Smooth muscle cell (in vitro differentiated cells): ENCODE measurements around the gene EPB41L2. TPM values are rescaled to one million over a fixed set of nuclear protein-coding genes. Genes with fewer than 3 reads are reported as not detected.

Experiments
- DNase-seq: peaks from one replicate; lab custom pipeline; 2025; ENCODE audit not compliant: unreplicated experiment; lab: John Stamatoyannopoulos, UW
- H2AFZ ChIP-seq: fragments of 200-600 bp; sonication (generic); 2 replicates; pipeline ENCODE4 v1.6.0; 2016; ENCODE audit warnings: antibody characterized with exemption, low read depth, mild to moderate bottlenecking
- H3F3A ChIP-seq: fragments of 200-600 bp; sonication (generic); 2 replicates; pipeline ENCODE4 v1.6.0; 2017; ENCODE audit warnings: antibody characterized with exemption, low read depth
- H3K27ac ChIP-seq: fragments of 200-600 bp; sonication (generic); 2 replicates; pipeline ENCODE4 v1.5.1; 2016; ENCODE audit warnings: low read depth, mild to moderate bottlenecking
- H3K27me3 ChIP-seq: fragments of 200-600 bp; sonication (generic); 2 replicates; pipeline ENCODE4 v1.6.1; 2016; ENCODE audit warnings: low read depth, mild to moderate bottlenecking
- H3K36me3 ChIP-seq: fragments of 200-600 bp; sonication (generic); 2 replicates; pipeline ENCODE4 v1.5.1; 2016; ENCODE audit warnings: low read depth
- H3K4me1 ChIP-seq: fragments of 200-600 bp; sonication (generic); 2 replicates; pipeline ENCODE4 v1.5.1; 2016; ENCODE audit warnings: low read depth
- H3K4me2 ChIP-seq: fragments of 200-600 bp; sonication (generic); 2 replicates; pipeline ENCODE4 v1.6.0; 2016; ENCODE audit warnings: mild to moderate bottlenecking
- H3K4me3 ChIP-seq: fragments of 200-600 bp; sonication (generic); 2 replicates; pipeline ENCODE4 v1.5.1; 2016; ENCODE audit warnings: mild to moderate bottlenecking
- H3K79me2 ChIP-seq: fragments of 200-600 bp; sonication (generic); 2 replicates; pipeline ENCODE4 v1.6.0; 2016; ENCODE audit warnings: low read depth, mild to moderate bottlenecking
- H3K9ac ChIP-seq: fragments of 200-600 bp; sonication (generic); 2 replicates; pipeline ENCODE4 v1.6.0; 2016; ENCODE audit warnings: low read depth
- H3K9me3 ChIP-seq: fragments of 200-600 bp; sonication (generic); replicated peaks from 2 replicates; pipeline ENCODE4 v1.5.1; 2016; ENCODE audit warnings: low read depth
- H4K20me1 ChIP-seq: fragments of 200-600 bp; sonication (generic); 2 replicates; pipeline ENCODE4 v1.6.0; 2016; ENCODE audit warnings: low read depth
- WGBS: methylation state at CpG from one replicate; pipeline ENCODE4 v1.1.7; 2016; ENCODE audit warnings: low lambda C conversion rate; 5-methylcytosine and 5-hydroxymethylcytosine counted together
- polyA plus RNA-seq: library from polyadenylated mRNA; unstranded; fragments of >200 nt; fragmentation: Nextera tagmentation; extraction: Ambion mirVana; gene quantifications from 2 replicates; pipeline ENCODE4 v1.2.1, GENCODE V29; 2016
- total RNA-seq: library from RNA; depleted of rRNA; stranded (reverse); fragments of >200 nt; gene quantifications from 2 replicates; pipeline ENCODE4 v1.2.3, GENCODE V29; 2014
- TF ChIP-seq, protein P1 (sequence below): fragments of 200-600 bp; sonication (generic); IDR thresholded peaks from 2 replicates; pipeline ENCODE4 v1.5.1; 2017; ENCODE audit warnings: borderline replicate concordance, mild to moderate bottlenecking, antibody characterized with exemption; ENCODE audit not compliant: insufficient read depth, poor library complexity, severe bottlenecking

EPB41L2 gene
- total and polyA plus RNA-seq, 2 experiments from 2014 or later = 40.2 to 44.6 TPM

DNA sequence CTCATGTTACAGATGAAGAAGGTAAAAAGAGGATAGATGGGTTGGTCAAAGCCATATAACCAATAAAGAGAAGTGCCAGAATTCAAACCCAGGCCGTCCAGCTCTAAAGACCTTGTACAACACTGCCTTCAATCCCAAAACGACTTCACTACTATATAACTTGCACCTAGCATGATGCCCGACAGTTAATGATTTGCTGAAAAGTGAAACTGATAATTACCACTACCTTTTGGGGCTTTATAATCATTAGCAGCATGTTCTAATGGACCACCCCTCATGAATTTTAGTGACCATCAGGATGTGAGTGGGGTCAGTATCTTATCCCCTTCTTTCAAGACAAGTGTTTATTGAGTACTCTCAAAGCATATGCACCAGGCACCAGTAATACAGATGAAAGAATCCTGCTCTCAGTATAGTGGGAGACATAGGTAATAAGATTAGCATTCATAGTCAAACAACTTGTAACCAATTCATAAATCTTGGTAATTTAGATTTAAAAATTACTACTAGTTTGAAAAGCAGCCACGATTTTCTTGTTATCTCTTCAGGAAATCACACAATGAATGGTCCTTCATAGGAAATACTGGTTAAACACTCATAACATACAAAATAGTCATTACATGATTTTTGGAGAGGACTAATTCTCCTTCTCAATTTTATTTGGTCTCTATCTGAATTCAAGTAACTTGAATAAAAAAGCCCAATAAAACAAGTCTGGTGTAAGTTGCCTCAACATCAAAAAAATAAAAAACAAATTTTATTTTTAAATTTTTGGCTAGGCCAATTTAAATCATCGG is 98.0 kb downstream of the EPB41L2 start:
- no peak overlapping the region for H3K9ac ChIP-seq
- no peaks in the 10 kb centered on the region for H3K9me3 ChIP-seq
- H4K20me1 ChIP-seq = peaks cover 31% of the 10 kb centered on the region
- no peak for DNase-seq
- H3F3A ChIP-seq = no peaks in the 10 kb centered on the region
- H3K79me2 ChIP-seq = peaks cover 48% of the 10 kb centered on the region
- WGBS = 87% methylated on average over 5 of the region's 5 CpGs
- no peaks in the 10 kb centered on the region for H3K27me3 ChIP-seq
- peaks cover 6% of the 10 kb centered on the region for H3K4me1 ChIP-seq
- H3K27ac ChIP-seq = no peak overlapping the region
- H3K4me3 ChIP-seq = no peak overlapping the region
- H2AFZ ChIP-seq = no peak overlapping the region
- H3K36me3 ChIP-seq = no peaks in the 10 kb centered on the region
- no peak overlapping the region for H3K4me2 ChIP-seq
- TF ChIP-seq, protein P1, sequence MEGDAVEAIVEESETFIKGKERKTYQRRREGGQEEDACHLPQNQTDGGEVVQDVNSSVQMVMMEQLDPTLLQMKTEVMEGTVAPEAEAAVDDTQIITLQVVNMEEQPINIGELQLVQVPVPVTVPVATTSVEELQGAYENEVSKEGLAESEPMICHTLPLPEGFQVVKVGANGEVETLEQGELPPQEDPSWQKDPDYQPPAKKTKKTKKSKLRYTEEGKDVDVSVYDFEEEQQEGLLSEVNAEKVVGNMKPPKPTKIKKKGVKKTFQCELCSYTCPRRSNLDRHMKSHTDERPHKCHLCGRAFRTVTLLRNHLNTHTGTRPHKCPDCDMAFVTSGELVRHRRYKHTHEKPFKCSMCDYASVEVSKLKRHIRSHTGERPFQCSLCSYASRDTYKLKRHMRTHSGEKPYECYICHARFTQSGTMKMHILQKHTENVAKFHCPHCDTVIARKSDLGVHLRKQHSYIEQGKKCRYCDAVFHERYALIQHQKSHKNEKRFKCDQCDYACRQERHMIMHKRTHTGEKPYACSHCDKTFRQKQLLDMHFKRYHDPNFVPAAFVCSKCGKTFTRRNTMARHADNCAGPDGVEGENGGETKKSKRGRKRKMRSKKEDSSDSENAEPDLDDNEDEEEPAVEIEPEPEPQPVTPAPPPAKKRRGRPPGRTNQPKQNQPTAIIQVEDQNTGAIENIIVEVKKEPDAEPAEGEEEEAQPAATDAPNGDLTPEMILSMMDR = no peak

DNA sequence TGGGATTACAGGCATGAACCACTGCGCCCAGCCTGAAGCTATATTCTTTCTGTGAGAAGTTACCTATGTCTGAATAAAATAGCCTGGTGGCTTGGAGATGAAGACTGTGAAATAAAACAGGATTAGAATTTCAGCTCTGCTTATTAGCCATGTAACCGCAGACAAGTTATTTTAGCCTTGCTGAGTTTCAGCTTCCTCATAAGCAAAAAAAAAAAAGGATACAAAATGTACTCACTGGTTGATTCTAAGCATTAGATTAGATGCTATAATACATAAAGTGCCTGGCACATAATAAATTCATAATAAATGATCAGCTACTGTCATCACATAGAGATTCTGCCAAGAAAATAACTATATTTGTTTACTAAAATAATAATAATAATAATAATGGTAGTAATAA is 98.8 kb downstream of the EPB41L2 start:
- Histone ChIP-seq H3K36me3 (no peaks in the 10 kb centered on the region), H4K20me1 (peaks cover 33% of the 10 kb centered on the region)
- TF ChIP-seq, protein P1 = no peak

DNA sequence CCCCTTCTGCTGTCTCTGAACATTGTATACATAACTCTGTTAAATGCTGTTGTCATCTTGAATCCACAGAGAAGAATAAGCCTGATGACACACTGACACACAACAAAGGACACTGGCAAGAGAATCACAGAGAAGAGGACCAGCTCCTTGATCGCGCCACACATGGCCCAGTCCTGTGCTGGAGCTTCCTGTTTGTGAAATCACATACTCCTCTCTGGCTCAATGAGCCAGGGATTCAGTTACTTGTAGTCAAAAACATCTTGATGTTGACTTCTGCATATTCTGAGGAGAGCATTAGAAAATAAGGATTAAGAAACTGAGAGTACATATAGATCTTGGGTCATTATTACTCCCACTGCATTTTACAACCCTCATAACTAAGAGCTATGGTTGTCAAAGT is 100.1 kb downstream of the EPB41L2 start:
- no peaks in the 10 kb centered on the region for H3K9me3 ChIP-seq

More for the DNA sequence above, 98.8 kb downstream of the EPB41L2 start:
- Histone ChIP-seq H3K4me1 (peaks cover 4% of the 10 kb centered on the region), H3K4me2 (no peak overlapping the region), H2AFZ (no peak overlapping the region), H3K27ac (no peak overlapping the region), H3F3A (no peaks in the 10 kb centered on the region), H3K27me3 (no peaks in the 10 kb centered on the region), H3K9me3 (no peaks in the 10 kb centered on the region), H3K9ac (no peak overlapping the region), H3K79me2 (peaks cover 48% of the 10 kb centered on the region), H3K4me3 (no peak overlapping the region)
- 98% methylated on average over 2 of the region's 2 CpGs for WGBS
- DNase-seq = no peak

More for the DNA sequence above, 100.1 kb downstream of the EPB41L2 start:
- Histone ChIP-seq H3K79me2 (peaks cover 45% of the 10 kb centered on the region), H3K4me2 (no peak overlapping the region), H3K4me1 (peaks cover 2% of the 10 kb centered on the region), H3K4me3 (no peak overlapping the region), H3K36me3 (no peaks in the 10 kb centered on the region), H3K27me3 (no peaks in the 10 kb centered on the region), H3K9ac (no peak overlapping the region), H3K27ac (no peak overlapping the region), H2AFZ (no peak overlapping the region), H4K20me1 (peaks cover 44% of the 10 kb centered on the region), H3F3A (no peaks in the 10 kb centered on the region)
- WGBS = 57% methylated on average over 2 of the region's 2 CpGs
- TF ChIP-seq, protein P1 = no peak
- DNase-seq = no peak
